Esophagus squamous epithelium (tissue), 5 donors: ENCODE measurements around the gene ADH1B. TPM values are rescaled to one million over a fixed set of nuclear protein-coding genes. Genes with fewer than 3 reads are reported as not detected.
"Not testable (repeated sequence)": the region's sequence is repeated elsewhere in the genome, so short reads cannot be mapped to it uniquely, and the experiment has no call there.

ENCODE experiments used
- DNase-seq: peaks from one replicate; lab custom pipeline; 2025; lab: John Stamatoyannopoulos, UW
- H3K27ac ChIP-seq, 4 donors: fragments of 200-600 bp; sonication (generic); one replicate each; pipeline ENCODE4 v1.5.1; 2016 to 2019; ENCODE audit warnings: mild to moderate bottlenecking in 1 of 4
- H3K27me3 ChIP-seq, 4 donors: fragments of 200-600 bp; sonication (generic); 1 replicate in 3 of 4; 2 replicates in 1 of 4; pipeline versions ENCODE4 v1.5.1 to v1.6.0; 2017 to 2021; ENCODE audit warnings: antibody characterized with exemption in 1 of 4
- H3K36me3 ChIP-seq, 3 donors: fragments of 200-600 bp; sonication (generic); one replicate each; pipeline ENCODE4 v1.5.1; 2016 to 2019
- H3K4me1 ChIP-seq, 3 donors: fragments of 200-600 bp; sonication (generic); one replicate each; pipeline ENCODE4 v1.5.1; 2017 to 2019
- H3K4me3 ChIP-seq, 4 donors: fragments of 200-600 bp; sonication (generic); 1 replicate in 3 of 4; 2 replicates in 1 of 4; pipeline ENCODE4 v1.5.1; 2016 to 2019; ENCODE audit warnings: mild to moderate bottlenecking in 2 of 4, moderate library complexity in 1 of 4
- H3K9me3 ChIP-seq, 3 donors: fragments of 200-600 bp; sonication (generic); one replicate each; pipeline ENCODE4 v1.5.1; 2016 to 2019
- POLR2A ChIP-seq, 4 donors: fragments of 450-650 bp; IDR thresholded peaks; one replicate each; pipeline ENCODE4 v1.6.1; 2017; ENCODE audit warnings: antibody characterized with exemption in 4 of 4, mild to moderate bottlenecking in 4 of 4, moderate library complexity in 3 of 4
- WGBS, 2 donors: methylation state at CpG; one replicate each; pipeline ENCODE4 v1.1.5; 2018; 5-methylcytosine and 5-hydroxymethylcytosine counted together
- intact Hi-C: fragments of 100-400 bp; cut with DNase I; formaldehyde crosslinking; loops from one replicate; pipeline ENCODE4 v1.15.0; 2022
- total RNA-seq, 4 donors: library from RNA; depleted of rRNA; stranded (reverse); fragments of >200 nt; gene quantifications; one replicate each; pipeline ENCODE4 v1.1.0, GENCODE V29; 2016
- TF ChIP-seq, protein P1 (sequence below), 6 experiments: fragments of 450-650 bp in 4 of 6; fragments of 200-600 bp in 2 of 6; sonication (generic) in 2 of 6; IDR thresholded peaks; one replicate each; pipeline ENCODE4 v1.5.1; 2016 to 2019; ENCODE audit warnings: antibody characterized with exemption in 6 of 6, mild to moderate bottlenecking in 4 of 6, moderate library complexity in 4 of 6
- donor health status: DM: yes; HTN: yes; CAD: no.

ADH1B gene
- total RNA-seq, 4 donors from 2014 or later: 12.9 to 468 (median 181) TPM

DNA sequence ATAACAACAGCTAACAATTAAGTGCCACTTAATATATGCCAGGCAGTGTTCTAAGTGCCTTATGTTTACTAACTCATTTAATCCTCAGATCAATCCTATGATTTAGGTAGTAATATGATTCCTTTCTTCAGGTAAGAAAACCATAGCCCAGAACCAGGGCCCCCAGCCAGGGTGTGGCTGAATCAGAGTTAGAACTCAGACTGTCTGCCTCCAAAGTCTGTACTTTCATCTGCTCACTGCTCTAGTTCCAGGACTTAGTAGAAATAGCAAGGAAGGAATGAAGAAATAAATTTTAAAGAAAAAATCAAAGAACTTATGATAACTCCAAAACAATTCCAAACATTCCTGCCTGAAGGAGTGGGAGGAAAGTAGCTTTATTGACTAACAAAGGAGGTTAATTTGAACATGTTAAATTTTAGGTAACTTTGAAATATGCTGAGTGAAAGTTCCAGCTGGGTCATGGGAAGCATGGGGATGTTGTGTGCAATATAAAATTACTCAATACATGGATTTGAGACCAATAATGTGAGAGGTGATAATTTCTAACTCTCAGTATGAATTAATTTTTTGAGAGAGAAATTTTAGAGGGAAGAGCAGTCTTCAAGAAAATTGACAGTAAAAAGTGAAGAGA lies 40.2 kb upstream of the ADH1B start:
- no peaks in the 10 kb centered on the region for H3K36me3 ChIP-seq
- no peaks in the 10 kb centered on the region for H3K27me3 ChIP-seq
- intact Hi-C loops: no loop called here
- no peak for DNase-seq
- TF ChIP-seq, protein P1, sequence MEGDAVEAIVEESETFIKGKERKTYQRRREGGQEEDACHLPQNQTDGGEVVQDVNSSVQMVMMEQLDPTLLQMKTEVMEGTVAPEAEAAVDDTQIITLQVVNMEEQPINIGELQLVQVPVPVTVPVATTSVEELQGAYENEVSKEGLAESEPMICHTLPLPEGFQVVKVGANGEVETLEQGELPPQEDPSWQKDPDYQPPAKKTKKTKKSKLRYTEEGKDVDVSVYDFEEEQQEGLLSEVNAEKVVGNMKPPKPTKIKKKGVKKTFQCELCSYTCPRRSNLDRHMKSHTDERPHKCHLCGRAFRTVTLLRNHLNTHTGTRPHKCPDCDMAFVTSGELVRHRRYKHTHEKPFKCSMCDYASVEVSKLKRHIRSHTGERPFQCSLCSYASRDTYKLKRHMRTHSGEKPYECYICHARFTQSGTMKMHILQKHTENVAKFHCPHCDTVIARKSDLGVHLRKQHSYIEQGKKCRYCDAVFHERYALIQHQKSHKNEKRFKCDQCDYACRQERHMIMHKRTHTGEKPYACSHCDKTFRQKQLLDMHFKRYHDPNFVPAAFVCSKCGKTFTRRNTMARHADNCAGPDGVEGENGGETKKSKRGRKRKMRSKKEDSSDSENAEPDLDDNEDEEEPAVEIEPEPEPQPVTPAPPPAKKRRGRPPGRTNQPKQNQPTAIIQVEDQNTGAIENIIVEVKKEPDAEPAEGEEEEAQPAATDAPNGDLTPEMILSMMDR (IDR thresholded peaks at IDR 0.05): no peak
- no peak for TF ChIP-seq POLR2A (IDR thresholded peaks at IDR 0.05)
- no peaks in the 10 kb centered on the region for H3K9me3 ChIP-seq
- peaks cover 0 to 7% (median 0%) of the 10 kb centered on the region in 3 donors for H3K4me1 ChIP-seq
- H3K4me3 ChIP-seq: no peak overlapping the region
- H3K27ac ChIP-seq: peak overlapping the region in 2 of 4 donors; percentile 6 to 46

DNA sequence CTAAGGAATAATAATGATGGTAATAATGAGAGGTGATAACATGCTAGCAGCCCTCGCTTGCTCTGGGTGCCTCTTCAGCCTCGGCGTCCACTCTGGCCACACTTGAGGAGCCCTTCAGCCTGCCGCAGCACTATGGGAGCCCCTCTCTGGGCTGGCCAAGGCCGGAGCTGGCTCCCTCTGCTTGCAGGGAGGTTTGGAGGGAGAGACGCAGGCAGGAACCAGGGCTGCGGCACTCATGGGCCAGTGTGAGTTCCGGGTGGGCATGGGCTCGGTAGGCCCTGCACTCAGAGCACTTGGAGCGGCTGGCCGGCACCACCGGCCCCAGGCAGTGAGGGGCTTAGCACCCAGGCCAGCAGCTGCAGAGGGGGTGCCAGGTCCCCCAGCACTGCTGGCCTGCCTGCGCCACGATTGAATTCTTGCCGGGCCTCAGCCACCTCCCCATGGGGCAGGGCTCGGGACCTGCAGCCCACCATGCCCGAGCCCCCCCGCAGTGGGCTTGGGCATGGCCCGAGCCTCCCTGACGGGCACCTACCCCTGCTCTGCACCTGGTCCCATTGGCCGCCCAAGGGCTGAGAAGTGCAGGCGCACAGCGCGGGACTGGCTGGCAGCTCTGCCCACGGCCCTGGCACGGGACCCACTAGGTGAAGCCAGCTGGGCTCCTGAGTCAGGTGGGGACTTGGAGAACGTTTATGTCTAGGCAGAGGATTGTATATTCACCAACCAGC lies 38.4 kb upstream of the ADH1B start:
- H3K9me3 ChIP-seq: no peaks in the 10 kb centered on the region
- H3K27me3 ChIP-seq: no peaks in the 10 kb centered on the region
- 50 to 52% methylated on average over 1 to 3 of the region's 27 CpGs for WGBS, 2 donors
- no peak overlapping the region for H3K27ac ChIP-seq
- no peak overlapping the region for H3K4me3 ChIP-seq
- DNase-seq: no peak
- no peak for TF ChIP-seq POLR2A (IDR thresholded peaks at IDR 0.05)
- intact Hi-C loops: no loop called here
- no peaks in the 10 kb centered on the region for H3K36me3 ChIP-seq
- peaks cover 0 to 7% (median 0%) of the 10 kb centered on the region in 3 donors for H3K4me1 ChIP-seq

DNA sequence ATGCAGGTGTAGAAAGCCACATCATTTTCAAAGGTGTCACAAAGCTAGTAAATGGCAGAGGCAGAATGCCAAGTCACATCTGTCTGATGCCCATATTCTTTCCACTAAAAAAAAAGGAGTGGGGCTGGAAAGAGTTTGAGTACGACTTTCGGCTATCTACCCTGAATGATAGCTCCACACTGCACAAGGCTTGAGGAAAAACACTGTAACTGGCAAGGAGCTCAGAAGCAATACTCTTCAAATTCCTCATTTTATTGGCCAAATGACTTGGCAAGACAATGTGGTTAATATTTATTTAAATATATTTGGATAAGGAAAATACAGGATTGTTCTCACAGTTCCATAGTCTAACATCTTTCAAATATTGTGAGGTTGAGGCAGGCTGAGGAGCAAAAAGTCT lies 36.7 kb upstream of the ADH1B start:
- Histone ChIP-seq H3K4me3 (no peak overlapping the region), H3K36me3 (no peaks in the 10 kb centered on the region), H3K9me3 (no peaks in the 10 kb centered on the region), H3K4me1 (peaks cover 0 to 13% (median 4%) of the 10 kb centered on the region in 3 donors), H3K27ac (no peak overlapping the region), H3K27me3 (no peaks in the 10 kb centered on the region)
- intact Hi-C loops: no loop called here
- TF ChIP-seq, protein P1 (IDR thresholded peaks at IDR 0.05): no peak
- TF ChIP-seq POLR2A (IDR thresholded peaks at IDR 0.05): no peak
- WGBS, 2 donors: 41 to 87% methylated on average over 2 of the region's 2 CpGs
- no peak for DNase-seq

DNA sequence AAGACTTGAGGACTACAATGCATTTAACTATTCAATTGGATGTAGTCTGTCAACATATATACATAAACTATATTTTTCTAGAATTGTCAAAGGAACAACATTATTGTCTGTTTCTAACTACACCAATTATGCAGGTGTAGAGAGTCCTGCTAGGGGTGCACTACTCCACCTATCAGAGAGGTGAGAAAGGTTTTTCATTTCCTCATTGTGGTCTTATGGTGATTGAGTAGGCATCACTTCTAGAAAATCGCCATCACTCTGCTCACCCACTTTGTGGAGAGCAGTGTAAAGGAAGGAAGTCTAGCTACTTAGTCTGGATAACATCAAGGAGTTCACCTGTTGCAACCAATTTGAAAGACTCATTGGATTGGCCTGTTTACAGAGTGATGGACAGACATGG lies 35.8 kb upstream of the ADH1B start:
- H3K4me3 ChIP-seq: no peak overlapping the region
- no peak overlapping the region for H3K27ac ChIP-seq
- no peaks in the 10 kb centered on the region for H3K9me3 ChIP-seq
- WGBS, 2 donors: 67 to 92% methylated on average over 1 of the region's 1 CpG
- TF ChIP-seq POLR2A (IDR thresholded peaks at IDR 0.05): no peak
- TF ChIP-seq, protein P1 (IDR thresholded peaks at IDR 0.05): no peak
- no peaks in the 10 kb centered on the region for H3K36me3 ChIP-seq
- H3K27me3 ChIP-seq: no peaks in the 10 kb centered on the region
- intact Hi-C loops: no loop called here
- DNase-seq: no peak
- H3K4me1 ChIP-seq: peaks cover 0 to 16% (median 6%) of the 10 kb centered on the region in 3 donors

DNA sequence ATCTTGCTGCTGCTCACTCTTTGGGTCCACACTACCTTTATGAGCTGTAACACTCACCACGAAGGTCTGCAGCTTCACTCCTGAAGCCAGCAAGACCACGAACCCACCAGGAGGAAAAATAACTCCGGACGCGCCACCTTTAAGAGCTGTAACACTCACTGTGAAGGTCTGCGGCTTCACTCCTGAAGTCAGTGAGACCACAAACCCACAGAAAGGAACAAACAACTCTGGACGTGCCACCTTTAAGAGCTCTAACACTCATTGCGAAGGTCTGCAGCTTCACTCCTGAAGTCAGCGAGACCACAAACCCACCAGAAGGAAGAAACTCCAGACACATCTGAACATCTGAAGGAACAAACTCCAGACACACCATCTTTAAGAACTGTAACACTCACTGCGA lies 34.9 kb upstream of the ADH1B start:
- H3K4me1 ChIP-seq: peaks cover 0 to 14% (median 6%) of the 10 kb centered on the region in 3 donors
- H3K27ac ChIP-seq, DNase-seq, H3K4me3 ChIP-seq, H3K27me3 ChIP-seq, H3K9me3 ChIP-seq, H3K36me3 ChIP-seq, intact Hi-C loops: not testable (repeated sequence)
- 90 to 94% methylated on average over 3 to 6 of the region's 10 CpGs for WGBS, 2 donors
